Keratinocyte (primary cell): ENCODE measurements around the gene OPHN1.

ENCODE experiments used
- EZH2 ChIP-seq: IDR thresholded peaks from one replicate; pipeline ENCODE4 v1.6.1; 2012; ENCODE audit warnings: inconsistent platforms, mild to moderate bottlenecking, low read length, moderate library complexity
- TF ChIP-seq, protein P1 (sequence below), 3 experiments: IDR thresholded peaks in 1 of 3; conservative IDR thresholded peaks in 1 of 3; optimal IDR thresholded peaks in 1 of 3; 2 replicates in 2 of 3; 3 replicates in 1 of 3; pipeline versions ENCODE3 to v1.5.1; 2011; ENCODE audit warnings: low read length in 3 of 3, mild to moderate bottlenecking in 3 of 3, moderate library complexity in 2 of 3, control low read depth in 1 of 3, inconsistent platforms in 1 of 3; ENCODE audit not compliant: insufficient read depth in 2 of 3; ENCODE audit errors: extremely low read depth in 1 of 3

GRCh38 chrX:68249903-68250302, 183.4 kb downstream of the OPHN1 start:
- TF ChIP-seq, protein P1, sequence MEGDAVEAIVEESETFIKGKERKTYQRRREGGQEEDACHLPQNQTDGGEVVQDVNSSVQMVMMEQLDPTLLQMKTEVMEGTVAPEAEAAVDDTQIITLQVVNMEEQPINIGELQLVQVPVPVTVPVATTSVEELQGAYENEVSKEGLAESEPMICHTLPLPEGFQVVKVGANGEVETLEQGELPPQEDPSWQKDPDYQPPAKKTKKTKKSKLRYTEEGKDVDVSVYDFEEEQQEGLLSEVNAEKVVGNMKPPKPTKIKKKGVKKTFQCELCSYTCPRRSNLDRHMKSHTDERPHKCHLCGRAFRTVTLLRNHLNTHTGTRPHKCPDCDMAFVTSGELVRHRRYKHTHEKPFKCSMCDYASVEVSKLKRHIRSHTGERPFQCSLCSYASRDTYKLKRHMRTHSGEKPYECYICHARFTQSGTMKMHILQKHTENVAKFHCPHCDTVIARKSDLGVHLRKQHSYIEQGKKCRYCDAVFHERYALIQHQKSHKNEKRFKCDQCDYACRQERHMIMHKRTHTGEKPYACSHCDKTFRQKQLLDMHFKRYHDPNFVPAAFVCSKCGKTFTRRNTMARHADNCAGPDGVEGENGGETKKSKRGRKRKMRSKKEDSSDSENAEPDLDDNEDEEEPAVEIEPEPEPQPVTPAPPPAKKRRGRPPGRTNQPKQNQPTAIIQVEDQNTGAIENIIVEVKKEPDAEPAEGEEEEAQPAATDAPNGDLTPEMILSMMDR (optimal IDR thresholded peaks at IDR 0.05 in 1 of 3, IDR thresholded peaks at IDR 0.05 in 1 of 3, conservative IDR thresholded peaks at IDR 0.05 in 1 of 3; ENCODE audit: extremely low read depth in 1 of 3, insufficient read depth in 2 of 3, low read length in 3 of 3): no peak
- no peak for TF ChIP-seq EZH2
